B cell (primary cell): Measurements from ENCODE around the gene ZBTB8OS.

Experiments
- EZH2 ChIP-seq: IDR thresholded peaks from 2 replicates; pipeline ENCODE4 v1.6.1; 2012; ENCODE audit warnings: borderline replicate concordance, low read depth, mild to moderate bottlenecking, moderate library complexity, low read length; ENCODE audit not compliant: insufficient read depth, poor library complexity, severe bottlenecking
- TF ChIP-seq, protein P1 (sequence below): fragments of 200-600 bp; IDR thresholded peaks from one replicate; pipeline ENCODE4 v1.8.0; 2022; ENCODE audit warnings: antibody characterized with exemption, mild to moderate bottlenecking

DNA sequence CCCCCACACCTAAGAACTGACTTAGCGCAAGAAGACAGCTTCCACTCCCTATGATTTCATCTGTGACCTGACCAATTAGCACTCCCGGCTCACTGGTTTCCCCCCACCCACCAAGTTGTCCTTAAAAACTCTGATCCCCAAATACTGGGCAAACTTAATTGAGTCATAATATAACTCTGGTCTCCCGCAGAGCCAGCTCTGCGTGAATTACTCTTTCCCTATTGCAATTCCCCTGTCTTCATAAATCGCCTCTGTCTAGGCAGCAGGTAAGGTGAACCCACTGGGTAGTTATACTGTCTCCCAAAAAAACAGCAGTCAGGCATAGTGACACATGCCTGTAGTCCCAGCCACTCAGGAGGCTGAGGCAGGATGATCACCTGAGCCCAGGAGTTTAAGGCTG, 36.9 kb downstream of the ZBTB8OS start:
- TF ChIP-seq, protein P1, sequence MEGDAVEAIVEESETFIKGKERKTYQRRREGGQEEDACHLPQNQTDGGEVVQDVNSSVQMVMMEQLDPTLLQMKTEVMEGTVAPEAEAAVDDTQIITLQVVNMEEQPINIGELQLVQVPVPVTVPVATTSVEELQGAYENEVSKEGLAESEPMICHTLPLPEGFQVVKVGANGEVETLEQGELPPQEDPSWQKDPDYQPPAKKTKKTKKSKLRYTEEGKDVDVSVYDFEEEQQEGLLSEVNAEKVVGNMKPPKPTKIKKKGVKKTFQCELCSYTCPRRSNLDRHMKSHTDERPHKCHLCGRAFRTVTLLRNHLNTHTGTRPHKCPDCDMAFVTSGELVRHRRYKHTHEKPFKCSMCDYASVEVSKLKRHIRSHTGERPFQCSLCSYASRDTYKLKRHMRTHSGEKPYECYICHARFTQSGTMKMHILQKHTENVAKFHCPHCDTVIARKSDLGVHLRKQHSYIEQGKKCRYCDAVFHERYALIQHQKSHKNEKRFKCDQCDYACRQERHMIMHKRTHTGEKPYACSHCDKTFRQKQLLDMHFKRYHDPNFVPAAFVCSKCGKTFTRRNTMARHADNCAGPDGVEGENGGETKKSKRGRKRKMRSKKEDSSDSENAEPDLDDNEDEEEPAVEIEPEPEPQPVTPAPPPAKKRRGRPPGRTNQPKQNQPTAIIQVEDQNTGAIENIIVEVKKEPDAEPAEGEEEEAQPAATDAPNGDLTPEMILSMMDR, result no peak
- no peak for TF ChIP-seq EZH2
